HepG2 (cell line): ENCODE results near the gene OSBPL10. TPM values are rescaled to one million over a fixed set of nuclear protein-coding genes. Genes with fewer than 3 reads are reported as not detected.

ENCODE experiments used
- CREBL2 ChIP-seq: sonication (generic); formaldehyde crosslinking; IDR thresholded peaks from 2 replicates; pipeline ENCODE4 v1.8.1; 2023; ENCODE audit warnings: missing genetic modification reagents, mild to moderate bottlenecking, borderline replicate concordance
- ELF1 ChIP-seq: sonication (generic); formaldehyde crosslinking; IDR thresholded peaks from 2 replicates; pipeline ENCODE4 v1.4.0; 2020; ENCODE audit warnings: missing genetic modification reagents
- HMG20B ChIP-seq: conservative IDR thresholded peaks from 2 replicates; pipeline ENCODE4 v1.6.1; 2016; ENCODE audit warnings: missing genetic modification reagents, missing compliant biosample characterization
- SSRP1 ChIP-seq: IDR thresholded peaks from 2 replicates; pipeline ENCODE4 v1.6.1; 2016; ENCODE audit warnings: control low read depth
- ZNF329 ChIP-seq: sonication (generic); formaldehyde crosslinking; IDR thresholded peaks from 2 replicates; pipeline ENCODE4 v1.9.0; 2021; ENCODE audit warnings: low read depth, mild to moderate bottlenecking, missing genetic modification reagents
- ZNF383 ChIP-seq: sonication (generic); formaldehyde crosslinking; IDR thresholded peaks from 2 replicates; pipeline ENCODE4 v1.4.0; 2020; ENCODE audit warnings: missing genetic modification reagents, mild to moderate bottlenecking, borderline replicate concordance
- polyA plus RNA-seq, 8 experiments: library from polyadenylated mRNA; depleted of rRNA in 3 of 8; stranded (reverse) in 7 of 8; unstranded in 1 of 8; fragments of >200 nt; fragmentation: Illumina TruSeq in 4 of 8; extraction: Trizol in 4 of 8; gene quantifications; 2 replicates each; pipeline versions ENCODE4 v1.2.1 to v1.2.3, GENCODE V29; 2011 to 2016; ENCODE audit warnings: low read depth in 4 of 8, missing spikeins in 1 of 8, mixed read lengths in 1 of 8; ENCODE audit not compliant: insufficient read depth in 1 of 8
- total RNA-seq, 5 experiments: library from RNA; depleted of rRNA; stranded (reverse); fragments of >200 nt; fragmentation: Illumina TruSeq; extraction: Trizol; gene quantifications; 2 replicates each; pipeline ENCODE4 v1.2.3, GENCODE V29; 2016; ENCODE audit warnings: low read depth in 1 of 5
- TF ChIP-seq, protein P1 (sequence below), 2 experiments: fragments of 450-650 bp in 1 of 2; sonication (generic) in 1 of 2; formaldehyde crosslinking in 1 of 2; IDR thresholded peaks; 2 replicates each; pipeline versions ENCODE4 v1.6.1 to v1.8.0; 2016 to 2022; ENCODE audit warnings: antibody characterized with exemption in 1 of 2, mild to moderate bottlenecking in 1 of 2, missing genetic modification reagents in 1 of 2

The OSBPL10 gene
- total and polyA plus RNA-seq, 2 of the 13 experiments (the other 11 are each of a cell fraction or from before 2014, with no cell fraction given) = 10.3 to 28.6 TPM

DNA sequence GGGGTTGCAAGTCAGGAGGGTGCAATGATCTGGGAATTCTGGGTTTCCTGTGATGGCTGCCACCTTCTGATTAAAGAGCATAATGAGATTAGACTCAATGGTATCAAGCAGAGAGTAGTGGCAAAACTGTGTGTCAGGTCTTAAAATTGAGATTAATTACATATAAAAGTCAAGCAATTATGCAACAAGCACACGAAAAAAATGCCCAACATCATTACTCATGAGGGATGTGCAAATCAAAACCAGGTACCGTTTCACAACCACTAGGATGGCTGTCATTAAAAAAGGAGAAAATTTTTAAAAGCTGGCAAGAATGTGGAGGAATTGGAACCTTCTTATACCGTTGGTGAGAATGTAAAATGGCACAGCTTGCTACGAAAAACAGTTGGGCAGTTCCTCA, 205.0 kb downstream of the OSBPL10 start (continued):
- TF ChIP-seq, protein P1, sequence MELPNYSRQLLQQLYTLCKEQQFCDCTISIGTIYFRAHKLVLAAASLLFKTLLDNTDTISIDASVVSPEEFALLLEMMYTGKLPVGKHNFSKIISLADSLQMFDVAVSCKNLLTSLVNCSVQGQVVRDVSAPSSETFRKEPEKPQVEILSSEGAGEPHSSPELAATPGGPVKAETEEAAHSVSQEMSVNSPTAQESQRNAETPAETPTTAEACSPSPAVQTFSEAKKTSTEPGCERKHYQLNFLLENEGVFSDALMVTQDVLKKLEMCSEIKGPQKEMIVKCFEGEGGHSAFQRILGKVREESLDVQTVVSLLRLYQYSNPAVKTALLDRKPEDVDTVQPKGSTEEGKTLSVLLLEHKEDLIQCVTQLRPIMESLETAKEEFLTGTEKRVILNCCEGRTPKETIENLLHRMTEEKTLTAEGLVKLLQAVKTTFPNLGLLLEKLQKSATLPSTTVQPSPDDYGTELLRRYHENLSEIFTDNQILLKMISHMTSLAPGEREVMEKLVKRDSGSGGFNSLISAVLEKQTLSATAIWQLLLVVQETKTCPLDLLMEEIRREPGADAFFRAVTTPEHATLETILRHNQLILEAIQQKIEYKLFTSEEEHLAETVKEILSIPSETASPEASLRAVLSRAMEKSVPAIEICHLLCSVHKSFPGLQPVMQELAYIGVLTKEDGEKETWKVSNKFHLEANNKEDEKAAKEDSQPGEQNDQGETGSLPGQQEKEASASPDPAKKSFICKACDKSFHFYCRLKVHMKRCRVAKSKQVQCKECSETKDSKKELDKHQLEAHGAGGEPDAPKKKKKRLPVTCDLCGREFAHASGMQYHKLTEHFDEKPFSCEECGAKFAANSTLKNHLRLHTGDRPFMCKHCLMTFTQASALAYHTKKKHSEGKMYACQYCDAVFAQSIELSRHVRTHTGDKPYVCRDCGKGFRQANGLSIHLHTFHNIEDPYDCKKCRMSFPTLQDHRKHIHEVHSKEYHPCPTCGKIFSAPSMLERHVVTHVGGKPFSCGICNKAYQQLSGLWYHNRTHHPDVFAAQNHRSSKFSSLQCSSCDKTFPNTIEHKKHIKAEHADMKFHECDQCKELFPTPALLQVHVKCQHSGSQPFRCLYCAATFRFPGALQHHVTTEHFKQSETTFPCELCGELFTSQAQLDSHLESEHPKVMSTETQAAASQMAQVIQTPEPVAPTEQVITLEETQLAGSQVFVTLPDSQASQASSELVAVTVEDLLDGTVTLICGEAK (IDR thresholded peaks at IDR 0.05) = no peak
- TF ChIP-seq, protein P1 (CRISPR knock-in tag; IDR thresholded peaks at IDR 0.05) = no peak
- TF ChIP-seq CREBL2 (no peak), ZNF329 (CRISPR knock-in tag) (no peak), HMG20B (CRISPR knock-in tag) (no peak), ZNF383 (no peak), SSRP1 (CRISPR knock-in tag) (no peak), ELF1 (CRISPR knock-in tag) (no peak)
